Stimulated activated naive CD8-positive, alpha-beta T cell treated with anti-CD3 and anti-CD28 coated beads, Interleukin-15, amount 100 ng/mL, for 72 hours (primary cell): ENCODE data around the gene PEX14.
A peak's percentile ranks its signal among the peaks of the same experiment; 100 is the strongest.

Source experiments
- ATAC-seq: fragments of 150-1000 bp; cut with Tn5 transposase; 2 replicates; pipeline ENCODE4 v1.10.0; 2021; ENCODE audit warnings: mild to moderate bottlenecking, moderate library complexity
- DNase-seq, 2 donors: peaks; one replicate each; pipeline ENCODE4 v3.0.0; 2021 to 2022
- H3K27ac Mint-ChIP-seq, 2 donors: one replicate each; pipeline ENCODE4 v1.8.0; 2022; ENCODE audit warnings: mild to moderate bottlenecking in 2 of 2, mixed read lengths in 2 of 2, moderate library complexity in 2 of 2
- H3K27me3 Mint-ChIP-seq: one replicate; pipeline ENCODE4 v1.8.0; 2022; ENCODE audit warnings: mixed read lengths
- H3K4me1 Mint-ChIP-seq: one replicate; pipeline ENCODE4 v1.8.0; 2022; ENCODE audit warnings: mild to moderate bottlenecking, mixed read lengths
- H3K4me3 Mint-ChIP-seq, 2 donors: one replicate each; pipeline ENCODE4 v1.8.0; 2022; ENCODE audit warnings: mild to moderate bottlenecking in 2 of 2, mixed read lengths in 2 of 2, moderate library complexity in 1 of 2
- H3K9me3 Mint-ChIP-seq, 2 donors: one replicate each; pipeline ENCODE4 v1.8.0; 2022; ENCODE audit warnings: mixed read lengths in 2 of 2

PEX14 gene

DNA sequence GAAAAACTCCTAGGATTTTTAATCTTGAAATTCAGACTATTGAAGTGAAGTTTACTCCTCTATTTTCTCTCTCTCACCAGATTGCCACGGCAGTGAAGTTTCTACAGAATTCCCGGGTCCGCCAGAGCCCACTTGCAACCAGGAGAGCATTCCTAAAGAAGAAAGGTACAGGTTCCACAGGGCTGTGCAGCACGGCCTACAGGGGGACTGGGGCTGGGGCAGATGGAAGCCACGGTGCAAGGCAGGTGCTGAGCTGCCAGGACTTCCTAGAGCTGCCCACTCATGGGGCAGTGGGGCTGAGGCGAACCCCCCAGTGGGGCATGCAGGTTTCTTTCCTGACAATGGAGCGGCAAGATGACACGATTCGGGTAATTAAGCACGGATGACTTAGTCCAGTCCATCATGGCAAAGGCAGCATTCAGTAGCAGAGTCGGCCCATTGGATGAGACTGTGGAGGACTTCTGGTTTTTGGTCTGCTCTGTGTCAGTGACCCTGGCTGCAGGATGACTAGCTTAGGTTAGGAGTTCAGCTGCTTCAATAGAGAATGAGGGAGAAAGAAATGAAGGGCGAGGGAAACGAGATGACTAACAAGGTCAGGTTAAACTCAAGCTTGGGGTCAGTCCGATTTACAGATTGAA is 61.5 kb downstream of the PEX14 start:
- H3K4me3 Mint-ChIP-seq = no peak overlapping the region
- no peak for DNase-seq
- peak overlapping the region in 1 of 2 donors; percentile 12 for H3K27ac Mint-ChIP-seq

DNA sequence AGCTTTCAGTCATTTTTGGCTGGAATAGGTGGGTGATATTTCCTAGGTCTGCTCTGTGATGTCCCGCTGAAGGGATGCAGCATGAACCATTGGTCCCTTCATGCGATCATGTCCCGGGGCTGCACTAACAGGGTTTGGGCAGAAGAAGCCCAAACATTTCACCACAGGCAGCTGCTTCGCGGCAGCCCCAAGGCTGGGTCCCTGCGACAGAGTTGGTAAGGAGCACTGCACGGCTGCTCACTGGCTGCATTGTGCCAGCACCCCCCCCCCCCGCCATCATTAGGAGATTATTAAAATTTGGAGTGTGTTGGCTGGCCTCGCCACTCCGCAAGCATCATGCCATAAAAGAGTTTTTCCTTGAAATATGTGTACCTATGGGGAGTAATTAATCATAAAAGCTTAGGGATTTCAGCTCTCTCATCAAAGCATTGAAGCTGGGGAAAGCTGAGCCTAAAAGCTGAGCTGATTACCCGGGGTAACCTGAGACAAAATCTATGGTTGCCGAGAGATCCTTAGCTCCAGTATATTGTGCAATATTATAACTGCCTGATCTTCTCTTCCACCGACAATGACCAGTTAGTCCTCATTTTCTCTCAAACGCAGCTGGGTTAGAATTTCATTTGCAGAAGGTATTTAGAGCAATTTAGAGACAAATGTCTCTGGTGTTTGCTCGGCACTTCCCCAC is 62.5 kb downstream of the PEX14 start:
- Mint-ChIP-seq H3K4me3 (no peak overlapping the region), H3K9me3 (no peaks in the 10 kb centered on the region), H3K27ac (no peak overlapping the region), H3K4me1 (peaks cover 21% of the 10 kb centered on the region), H3K27me3 (no peaks in the 10 kb centered on the region)
- DNase-seq (no peak), ATAC-seq (no peak)

More for the DNA sequence above, 61.5 kb downstream of the PEX14 start:
- no peaks in the 10 kb centered on the region for H3K27me3 Mint-ChIP-seq
- H3K9me3 Mint-ChIP-seq = no peaks in the 10 kb centered on the region
- no peak for ATAC-seq
- peaks cover 15% of the 10 kb centered on the region for H3K4me1 Mint-ChIP-seq

DNA sequence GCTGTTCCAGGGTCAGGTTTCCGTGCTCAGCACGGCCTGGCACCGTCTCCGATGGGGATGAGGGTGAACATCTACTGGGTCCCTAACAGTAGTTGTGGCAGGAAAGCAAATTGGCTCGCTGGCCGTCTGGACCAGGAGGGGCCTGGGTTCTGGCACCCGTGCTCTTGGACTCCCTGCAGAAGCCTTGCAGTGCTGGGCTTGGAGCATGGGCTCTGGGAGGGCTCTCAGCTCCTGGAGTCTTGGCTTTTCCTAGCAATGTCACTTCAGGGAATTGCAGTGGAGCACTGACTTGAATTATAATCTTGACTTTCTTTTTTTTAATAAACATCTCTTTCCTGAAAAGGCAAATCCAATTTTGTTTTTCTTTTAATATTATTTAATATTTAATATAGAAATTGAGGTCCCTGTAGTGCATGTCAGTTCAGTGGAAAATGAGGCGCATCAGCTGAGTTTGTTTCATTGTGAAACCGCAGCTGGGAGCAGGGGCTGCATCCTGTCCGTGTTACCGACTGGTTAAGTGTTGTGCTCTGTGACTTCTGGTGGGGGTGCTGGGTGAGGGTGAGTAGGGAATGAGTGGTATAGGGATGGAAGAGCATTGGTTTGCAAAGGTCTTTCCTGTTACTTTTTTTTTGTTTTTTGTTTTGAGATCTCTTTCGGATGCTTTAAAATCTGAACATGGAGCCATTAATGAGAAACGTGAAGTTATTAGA is 64.1 kb downstream of the PEX14 start:
- Mint-ChIP-seq H3K9me3 (no peaks in the 10 kb centered on the region), H3K27me3 (no peaks in the 10 kb centered on the region), H3K4me1 (peaks cover 32% of the 10 kb centered on the region), H3K27ac (no peak overlapping the region), H3K4me3 (no peak overlapping the region)
- ATAC-seq (no peak), DNase-seq (no peak)

DNA sequence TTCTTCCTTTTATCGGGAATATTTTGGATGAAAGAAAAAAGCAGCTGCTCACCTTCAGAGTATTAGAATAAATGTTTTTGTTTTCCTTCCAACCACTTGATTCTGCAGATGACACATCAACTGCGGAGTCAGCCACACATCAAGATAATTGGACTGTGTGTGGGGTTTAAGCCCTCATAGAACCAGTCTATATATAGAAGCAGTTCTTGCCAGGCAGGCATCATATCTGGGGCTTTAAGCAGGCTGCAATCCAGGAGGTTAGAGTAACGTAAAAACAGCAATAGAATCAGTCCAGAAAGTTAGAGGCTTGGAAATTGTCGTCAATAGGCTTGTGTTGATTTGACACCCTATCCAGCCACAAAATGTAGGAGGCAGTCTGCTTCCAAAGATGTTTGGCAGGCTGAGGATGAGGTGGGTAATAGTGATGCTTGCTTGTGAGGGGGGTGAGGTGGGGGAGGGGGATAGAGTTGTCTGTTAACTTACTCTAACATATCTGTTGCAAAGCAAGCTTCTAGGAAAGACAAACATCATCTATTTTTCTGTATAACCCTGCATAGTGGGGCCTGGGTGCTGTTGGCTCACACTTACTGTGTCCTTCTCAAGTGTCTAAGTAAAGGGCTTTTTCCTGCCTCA is 64.8 kb downstream of the PEX14 start:
- Mint-ChIP-seq H3K4me3 (no peak overlapping the region), H3K27ac (peak overlapping the region in 1 of 2 donors; percentile 7)
- DNase-seq = no peak

DNA sequence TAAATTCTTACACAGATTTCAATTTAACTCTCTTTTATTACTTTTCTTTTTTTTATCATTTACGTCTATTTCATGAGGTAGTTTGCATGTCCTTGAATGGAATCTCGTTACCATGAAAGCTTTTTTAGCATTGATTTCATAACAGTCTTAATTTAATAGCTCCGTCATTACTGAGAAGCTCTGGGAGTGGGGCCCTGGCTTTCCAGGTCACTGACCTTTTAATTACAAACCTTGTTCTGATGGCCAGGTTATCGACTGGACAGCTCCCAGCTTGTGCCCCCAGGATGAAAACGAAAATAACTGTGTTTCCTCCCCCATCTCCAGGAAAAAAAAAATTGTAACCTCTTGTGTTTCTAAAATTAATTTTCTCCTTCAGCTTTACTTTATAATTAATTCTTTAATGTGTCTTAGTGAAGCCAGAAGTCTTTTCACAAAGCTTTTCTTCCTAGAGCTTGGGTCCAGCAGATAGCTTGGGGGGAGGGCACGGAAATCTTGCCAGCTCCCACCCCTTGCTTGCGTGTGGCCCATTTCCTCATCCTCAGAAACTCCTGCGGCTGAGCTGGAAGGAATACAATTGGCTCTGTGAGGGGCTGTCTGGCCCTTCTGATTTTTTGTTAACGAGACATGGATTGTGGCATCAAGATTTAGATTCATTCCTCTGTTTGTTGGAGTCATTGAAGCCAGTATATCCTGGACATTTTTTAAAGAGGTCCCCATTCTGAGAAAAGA is 65.7 kb downstream of the PEX14 start:
- ATAC-seq (no peak), DNase-seq (no peak)
- Mint-ChIP-seq H3K27ac (no peak overlapping the region), H3K4me1 (peaks cover 36% of the 10 kb centered on the region), H3K27me3 (no peaks in the 10 kb centered on the region), H3K4me3 (no peak overlapping the region), H3K9me3 (no peaks in the 10 kb centered on the region)

More for the DNA sequence above, 64.8 kb downstream of the PEX14 start:
- ATAC-seq = no peak
- no peaks in the 10 kb centered on the region for H3K9me3 Mint-ChIP-seq
- no peaks in the 10 kb centered on the region for H3K27me3 Mint-ChIP-seq
- peaks cover 34% of the 10 kb centered on the region for H3K4me1 Mint-ChIP-seq

DNA sequence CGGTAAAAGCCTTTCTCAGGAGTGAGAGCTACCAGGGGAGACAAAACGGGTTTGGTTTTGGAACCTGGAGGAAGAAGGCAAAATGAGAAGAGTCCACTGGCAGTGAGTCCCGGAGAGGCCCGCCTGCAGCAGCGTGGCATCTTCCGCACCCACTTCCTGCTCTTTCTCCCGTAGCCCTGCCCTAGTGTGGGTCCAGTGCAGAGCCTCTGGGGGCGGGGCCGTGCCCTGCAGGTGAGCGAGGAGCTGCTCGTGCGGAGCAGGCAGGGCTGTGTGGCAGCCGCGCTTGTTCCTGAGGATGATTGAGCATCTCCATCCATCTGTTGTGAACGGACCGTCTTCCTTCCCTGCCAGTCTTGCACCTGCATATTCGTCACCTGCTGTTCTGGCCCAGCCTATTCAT is 66.5 kb downstream of the PEX14 start:
- Mint-ChIP-seq H3K27ac (no peak overlapping the region), H3K9me3 (no peaks in the 10 kb centered on the region), H3K4me1 (peaks cover 36% of the 10 kb centered on the region), H3K4me3 (no peak overlapping the region), H3K27me3 (no peaks in the 10 kb centered on the region)
- ATAC-seq = no peak
- no peak for DNase-seq

DNA sequence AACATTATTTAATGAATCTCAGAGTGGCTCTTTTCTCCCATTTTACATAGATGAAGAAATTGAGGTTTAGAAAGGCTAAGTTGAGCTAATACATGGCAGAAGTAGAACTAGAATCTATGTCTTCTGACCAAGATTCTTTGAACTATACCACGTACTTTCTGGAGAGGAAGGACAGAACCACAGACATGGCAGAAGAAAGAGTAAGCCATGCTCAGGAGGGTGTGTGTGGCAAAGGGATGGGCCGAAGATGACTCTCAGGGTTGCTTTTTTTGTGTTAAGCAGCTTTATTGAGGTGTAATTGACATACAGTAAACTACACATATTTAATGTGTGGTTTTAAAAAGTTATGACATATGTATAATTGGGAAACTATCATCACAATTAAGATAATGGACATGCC is 69.5 kb downstream of the PEX14 start:
- peaks cover 44% of the 10 kb centered on the region for H3K4me1 Mint-ChIP-seq
- DNase-seq (no peak), ATAC-seq (peak; percentile 35)
- no peaks in the 10 kb centered on the region for H3K9me3 Mint-ChIP-seq
- no peaks in the 10 kb centered on the region for H3K27me3 Mint-ChIP-seq
- H3K27ac Mint-ChIP-seq = peak overlapping the region in 1 of 2 donors; percentile 7
- H3K4me3 Mint-ChIP-seq = no peak overlapping the region

DNA sequence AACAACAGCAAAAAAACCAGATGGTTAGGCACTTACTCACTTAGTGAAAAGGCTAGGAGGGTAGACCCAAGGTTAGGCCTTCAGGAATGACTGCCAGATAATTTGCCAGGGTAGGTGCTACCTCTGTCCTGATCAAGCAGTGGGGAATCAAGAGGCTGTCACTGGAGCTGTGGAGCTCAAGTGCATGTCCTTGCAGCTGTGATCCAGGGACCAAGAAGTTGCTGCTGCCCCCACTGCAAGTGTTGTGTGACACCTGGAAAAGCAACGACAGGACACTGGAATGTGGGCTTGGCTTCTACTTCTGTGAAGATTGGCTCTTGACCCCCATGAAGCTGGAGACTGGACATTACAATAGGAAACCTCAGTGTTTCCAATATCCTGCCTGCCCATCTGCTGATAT is 72.1 kb downstream of the PEX14 start:
- no peak for ATAC-seq
- H3K9me3 Mint-ChIP-seq = no peaks in the 10 kb centered on the region
- peaks cover 37% of the 10 kb centered on the region for H3K4me1 Mint-ChIP-seq
- DNase-seq = no peak
- no peak overlapping the region for H3K4me3 Mint-ChIP-seq
- no peaks in the 10 kb centered on the region for H3K27me3 Mint-ChIP-seq
- H3K27ac Mint-ChIP-seq = peak overlapping the region in 1 of 2 donors; percentile 54

DNA sequence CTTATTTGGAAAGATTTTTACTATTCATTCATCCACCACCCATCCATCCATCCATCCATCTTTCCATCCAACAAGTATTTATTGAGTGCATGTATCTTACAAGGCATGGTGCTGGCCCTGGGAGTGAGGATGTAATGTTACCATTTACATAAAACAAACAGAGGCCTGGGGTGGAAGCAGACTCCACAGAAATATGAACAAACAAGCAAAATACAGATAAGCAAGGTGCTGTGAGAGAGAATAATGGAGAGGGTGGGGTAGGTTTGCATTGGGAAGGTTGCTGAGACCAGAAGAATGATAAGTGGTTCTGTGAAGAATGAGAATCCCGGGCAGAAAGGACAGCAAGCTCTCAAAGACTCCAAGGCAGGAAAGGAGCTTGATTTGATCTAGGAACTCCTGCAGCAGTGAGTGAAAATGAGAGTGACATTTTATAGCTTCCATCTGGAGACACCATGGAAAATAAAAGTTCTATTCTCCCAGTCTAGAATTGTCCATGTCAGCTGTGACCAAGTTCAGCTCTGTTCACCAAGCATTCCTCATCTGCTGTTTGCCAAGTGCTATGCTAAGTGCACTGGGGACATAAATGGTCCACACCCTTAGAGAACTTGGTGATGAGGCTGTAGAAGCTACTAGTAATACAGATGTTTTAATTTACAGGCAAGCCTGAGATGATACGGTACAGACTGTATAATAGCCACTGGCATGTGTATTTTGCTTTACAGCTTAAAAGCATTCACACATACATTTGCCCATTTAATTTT is 75.3 kb downstream of the PEX14 start:
- H3K27ac Mint-ChIP-seq = no peak overlapping the region
- no peaks in the 10 kb centered on the region for H3K9me3 Mint-ChIP-seq
- no peak for DNase-seq

DNA sequence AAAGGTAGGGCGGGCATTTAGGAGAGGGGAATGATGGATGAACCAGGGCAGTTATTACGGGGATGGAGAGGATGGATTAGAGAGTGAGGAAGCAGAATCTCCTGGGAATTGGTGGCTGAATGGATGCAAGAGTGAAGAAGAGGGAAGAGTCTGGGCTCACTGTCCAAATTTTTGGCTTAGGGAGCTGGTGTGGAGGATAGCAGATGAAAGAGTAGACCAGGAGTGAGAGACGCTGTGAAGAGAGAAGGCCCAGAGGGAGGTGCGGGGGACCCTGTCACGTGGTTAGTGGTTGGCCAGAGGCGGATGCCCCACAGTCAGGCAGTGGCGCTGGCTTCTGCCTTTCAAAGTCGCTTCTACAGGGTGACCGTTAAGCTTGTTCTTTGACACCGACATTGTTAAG is 78.4 kb downstream of the PEX14 start:
- ATAC-seq (no peak), DNase-seq (no peak)
- Mint-ChIP-seq H3K9me3 (no peaks in the 10 kb centered on the region), H3K27ac (peak overlapping the region; percentile 17 to 23), H3K4me1 (peaks cover 20% of the 10 kb centered on the region), H3K4me3 (no peak overlapping the region), H3K27me3 (no peaks in the 10 kb centered on the region)

More for the DNA sequence above, 75.3 kb downstream of the PEX14 start:
- Mint-ChIP-seq H3K4me1 (peaks cover 23% of the 10 kb centered on the region), H3K27me3 (no peaks in the 10 kb centered on the region), H3K4me3 (no peak overlapping the region)
- no peak for ATAC-seq

DNA sequence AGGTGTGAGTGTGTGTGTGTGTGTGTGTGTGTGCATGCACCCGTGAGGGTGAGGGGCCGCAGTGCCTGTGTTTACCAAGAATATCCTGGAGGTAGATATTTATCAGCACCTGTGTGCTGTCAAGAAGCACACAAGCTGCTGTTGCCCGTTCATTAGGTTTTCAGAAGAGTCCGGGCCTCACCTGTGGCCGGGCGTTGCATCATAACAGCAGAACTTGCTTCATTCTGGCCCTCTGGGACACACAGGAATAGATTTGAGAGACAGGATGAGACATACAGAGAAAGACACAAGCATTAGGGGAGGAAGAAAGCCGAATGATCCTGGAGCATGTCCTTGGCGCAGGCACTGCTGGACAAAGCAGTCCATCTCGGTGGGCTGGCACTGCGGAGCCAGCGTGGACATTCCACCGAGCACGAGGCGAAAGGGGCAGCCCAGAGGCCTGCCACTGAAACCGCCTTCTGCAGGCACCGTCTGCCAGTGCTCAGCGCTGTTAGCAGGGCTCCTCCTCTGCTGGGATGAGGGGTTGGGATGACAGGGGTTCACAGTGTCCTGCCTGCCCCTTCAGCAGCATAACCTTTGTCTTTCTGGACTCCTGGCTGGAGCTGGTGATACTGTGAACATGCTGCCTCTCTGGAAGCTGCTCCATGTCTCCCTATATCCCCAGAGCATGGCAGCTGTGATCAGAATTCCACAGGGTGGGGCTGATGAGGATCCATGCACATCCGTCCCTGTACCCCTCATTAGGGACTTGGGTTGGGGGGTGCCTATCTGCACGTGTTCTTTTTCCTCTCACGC is 81.1 kb downstream of the PEX14 start:
- Mint-ChIP-seq H3K9me3 (no peaks in the 10 kb centered on the region), H3K4me1 (peaks cover 8% of the 10 kb centered on the region), H3K27ac (no peak overlapping the region), H3K27me3 (no peaks in the 10 kb centered on the region), H3K4me3 (no peak overlapping the region)
- ATAC-seq (no peak), DNase-seq (no peak)

DNA sequence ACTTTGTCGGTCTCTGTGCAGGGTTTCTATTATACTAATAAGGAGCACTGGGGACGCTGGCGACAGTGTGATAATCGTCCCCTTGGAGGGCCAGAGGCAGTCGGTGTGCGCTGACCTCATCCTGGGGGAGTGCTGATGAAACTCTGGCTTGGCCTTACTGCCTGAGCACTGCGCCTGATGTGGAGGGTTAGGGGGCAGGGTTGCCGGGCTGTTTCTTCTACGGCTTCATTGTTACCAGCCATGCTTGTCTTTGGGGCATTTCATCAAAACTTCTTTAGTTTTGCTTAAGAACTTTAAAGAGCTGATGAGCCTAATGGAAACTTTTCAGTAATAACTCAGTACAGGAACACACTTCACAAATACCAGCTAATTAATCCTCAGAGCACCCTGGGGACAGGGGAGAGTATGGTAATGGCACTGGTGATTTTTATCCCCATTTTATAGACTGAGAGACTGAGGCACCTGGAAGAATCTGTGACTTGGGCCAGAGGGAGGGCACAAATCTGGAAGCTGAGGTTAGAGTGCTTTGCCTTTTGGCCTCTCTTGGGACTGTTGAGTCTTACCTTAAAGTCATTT is 81.8 kb downstream of the PEX14 start:
- Mint-ChIP-seq H3K27me3 (no peaks in the 10 kb centered on the region), H3K9me3 (no peaks in the 10 kb centered on the region), H3K4me3 (no peak overlapping the region), H3K4me1 (peaks cover 9% of the 10 kb centered on the region), H3K27ac (peak overlapping the region in 1 of 2 donors; percentile 51)
- DNase-seq (no peak), ATAC-seq (no peak)

DNA sequence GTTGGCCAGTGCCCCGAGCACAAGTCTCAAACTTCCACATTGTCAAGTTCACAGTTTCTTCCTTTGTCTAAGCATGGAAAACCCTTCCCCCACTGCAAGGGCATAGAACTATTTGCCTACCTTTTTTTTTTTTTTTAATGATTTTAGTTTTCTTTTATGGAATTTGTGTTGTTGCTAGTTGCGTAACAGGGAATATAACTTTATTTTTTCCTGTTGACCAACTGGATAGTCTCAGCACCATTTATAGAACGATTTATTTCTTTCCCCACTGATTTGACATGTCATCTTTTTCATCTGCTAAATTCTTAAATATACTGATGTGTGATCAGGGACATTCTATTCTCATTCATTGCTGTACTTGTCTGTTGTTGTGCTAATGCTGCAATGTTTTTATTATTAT is 83.0 kb downstream of the PEX14 start:
- no peaks in the 10 kb centered on the region for H3K9me3 Mint-ChIP-seq
- no peak overlapping the region for H3K4me3 Mint-ChIP-seq
- no peaks in the 10 kb centered on the region for H3K27me3 Mint-ChIP-seq
- peaks cover 15% of the 10 kb centered on the region for H3K4me1 Mint-ChIP-seq
- H3K27ac Mint-ChIP-seq = no peak overlapping the region
- ATAC-seq (no peak), DNase-seq (no peak)

DNA sequence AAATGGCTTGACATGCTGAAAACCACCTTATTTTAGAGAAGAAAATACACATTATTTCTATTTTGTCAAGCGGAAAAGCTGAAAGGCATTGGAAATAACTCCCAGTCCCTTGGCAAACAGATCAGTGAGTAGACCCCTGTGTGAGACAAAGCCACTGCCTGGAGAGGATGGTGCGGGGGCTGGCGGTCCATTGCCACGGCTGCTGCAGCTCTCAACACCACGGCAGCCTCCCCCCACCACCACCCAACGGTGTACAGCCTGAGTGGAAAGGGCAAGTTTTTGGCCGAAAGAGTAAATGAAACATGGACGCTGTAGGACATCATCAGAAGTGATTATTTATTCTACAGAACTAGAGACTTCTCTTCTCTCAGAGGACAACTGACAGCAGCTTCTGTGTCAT is 84.6 kb downstream of the PEX14 start:
- no peak overlapping the region for H3K4me3 Mint-ChIP-seq
- H3K4me1 Mint-ChIP-seq = peaks cover 10% of the 10 kb centered on the region
- no peak for ATAC-seq
- H3K9me3 Mint-ChIP-seq = peaks cover 6 to 7% of the 10 kb centered on the region in 2 donors
- no peak for DNase-seq
- no peak overlapping the region for H3K27ac Mint-ChIP-seq
- no peaks in the 10 kb centered on the region for H3K27me3 Mint-ChIP-seq
